NCI-H460 (cell line): ENCODE data around the gene CEBPE. TPM values are rescaled to one million over a fixed set of nuclear protein-coding genes. Genes with fewer than 3 reads are reported as not detected.

Experiments used
- DNase-seq: peaks from one replicate; pipeline ENCODE4 v3.0.0-alpha.2; 2016; ENCODE audit warnings: low read depth; ENCODE audit errors: extremely low read depth
- total RNA-seq: library from RNA; depleted of rRNA; stranded (reverse); fragments of >200 nt; shearing (Covaris generic); gene quantifications from 2 replicates; pipeline ENCODE4 v1.2.3, GENCODE V29; 2014

Gene CEBPE
- total RNA-seq, 1 experiment from 2014 or later = not detected

DNA sequence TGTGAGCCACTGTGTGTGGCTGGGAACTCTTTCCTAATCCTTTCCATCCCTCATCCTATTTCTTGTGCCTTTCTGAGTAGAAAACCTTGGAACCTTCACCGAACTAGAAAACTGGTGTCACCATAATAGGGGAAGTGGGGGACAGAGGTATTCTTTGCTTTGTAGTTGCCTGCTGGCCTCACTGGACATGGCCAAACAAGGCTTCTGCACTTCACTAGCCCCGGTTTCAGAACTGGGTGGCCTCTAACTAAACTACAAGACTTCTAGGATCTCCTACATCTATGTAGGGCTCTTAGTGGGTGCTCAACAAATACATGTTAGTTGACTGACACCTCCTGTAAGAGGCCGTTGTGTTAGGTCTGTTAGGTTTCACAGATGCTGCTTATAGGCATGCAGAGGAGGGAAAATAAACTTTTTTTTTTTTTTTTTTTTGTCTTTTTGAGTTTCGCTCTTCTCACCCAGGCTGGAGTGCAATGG, 13.7 kb downstream of the CEBPE start:
- no peak for DNase-seq

DNA sequence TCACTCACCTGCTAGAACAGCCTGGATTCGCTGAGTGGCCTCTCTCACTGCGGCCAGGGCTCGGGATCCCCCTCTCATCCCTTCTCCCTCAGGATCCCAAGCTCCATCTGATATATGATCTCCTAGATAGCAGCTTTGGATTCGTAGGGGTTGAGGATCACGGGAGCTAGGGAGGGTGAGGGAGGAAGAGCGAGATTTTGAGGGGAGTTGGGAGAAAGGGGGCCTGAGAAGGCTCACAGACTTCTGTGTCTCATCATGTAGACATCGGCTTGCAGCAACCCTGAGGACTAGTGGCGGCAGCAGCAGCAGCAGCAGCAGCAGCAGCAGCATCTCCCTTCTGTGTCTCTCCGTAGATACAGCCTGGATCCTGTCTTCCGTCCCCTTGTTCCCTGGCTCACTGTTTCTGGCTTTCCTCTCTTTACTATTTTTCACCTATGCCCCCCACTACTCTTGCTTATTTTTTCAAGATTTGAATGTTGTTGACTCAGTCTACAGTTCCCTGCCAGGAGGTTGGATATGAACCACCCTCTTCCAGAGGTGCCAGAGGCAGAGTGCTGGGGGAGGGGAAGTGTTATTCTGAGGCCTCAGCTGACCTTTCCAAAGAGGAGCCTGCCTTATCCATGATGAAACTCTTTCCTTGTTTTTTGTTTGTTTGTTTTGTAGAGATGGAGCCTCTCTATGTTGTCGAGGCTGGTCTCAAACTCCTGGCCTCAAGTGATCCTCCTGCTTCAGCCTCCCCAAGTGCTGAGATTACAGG, 14.3 kb downstream of the CEBPE start, which contains the start of gene CIROP:
CIROP (minus strand) TSS at position 399 of the 757 bp plus-strand sequence; CDS start at position 330, 69 bp downstream.
- no peak for DNase-seq

DNA sequence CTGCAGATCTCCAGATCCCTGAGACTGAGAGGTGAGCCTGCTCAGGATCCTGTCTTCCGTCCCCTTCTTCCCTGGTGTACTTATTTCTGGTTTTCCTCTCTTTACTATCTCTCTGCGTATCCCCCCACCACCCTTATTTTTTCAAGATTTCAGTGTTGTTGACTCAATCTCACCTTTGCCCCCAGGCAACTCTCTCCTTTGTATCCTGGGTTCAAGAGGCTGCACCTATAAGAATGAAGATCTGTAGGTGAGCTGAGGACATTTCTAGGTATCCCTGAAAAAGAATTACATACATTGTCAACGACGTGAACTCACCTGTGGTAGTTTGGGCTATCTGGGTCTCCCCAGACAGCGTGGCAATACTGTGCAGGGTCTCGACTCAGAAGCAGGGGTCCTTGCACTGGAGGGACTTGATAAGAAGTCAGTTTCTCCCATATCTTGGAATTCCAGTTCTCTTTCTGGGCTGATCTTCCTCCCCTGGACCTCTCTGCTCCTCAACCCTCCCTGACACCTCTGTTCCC, 14.9 kb downstream of the CEBPE start:
- DNase-seq = no peak

DNA sequence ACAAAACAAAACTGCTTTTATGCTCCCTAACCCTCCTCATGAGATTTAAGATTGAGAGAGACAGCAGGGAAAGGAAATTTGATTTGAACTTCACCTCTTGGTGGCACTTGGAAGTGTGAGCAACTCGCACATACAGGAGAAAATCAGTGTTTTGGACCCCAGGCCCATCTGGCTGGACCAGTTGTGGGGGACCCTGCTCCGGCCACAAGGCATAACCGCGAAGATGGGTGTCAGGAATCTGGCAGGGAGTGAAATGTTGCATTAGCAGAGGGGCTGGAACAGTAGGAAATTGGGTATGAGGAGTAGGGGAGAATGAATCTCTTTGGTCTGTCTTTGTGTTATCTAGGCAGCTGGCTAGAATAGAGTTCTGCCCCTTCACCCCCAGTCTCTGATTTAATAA, 15.5 kb downstream of the CEBPE start:
- no peak for DNase-seq

DNA sequence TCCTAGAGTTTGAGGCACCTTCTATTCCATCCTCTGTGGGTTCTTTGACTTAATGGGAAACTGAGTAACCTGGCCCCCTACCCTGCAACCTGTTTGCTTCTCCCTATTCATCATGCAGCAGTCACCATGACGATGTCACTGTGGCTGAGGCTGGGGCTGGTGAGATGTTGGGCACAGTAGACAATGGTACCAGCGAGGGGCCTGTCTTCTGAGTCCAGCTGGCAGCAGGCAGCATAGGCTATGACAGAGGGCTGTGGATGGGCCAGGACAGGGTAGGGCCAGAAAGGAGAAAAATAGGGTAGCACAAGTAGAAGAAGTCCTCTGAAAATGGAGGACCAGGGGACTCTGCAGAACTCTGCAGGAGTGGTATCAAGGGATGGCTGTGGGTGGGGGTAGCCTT, 16.3 kb downstream of the CEBPE start:
- DNase-seq = no peak

DNA sequence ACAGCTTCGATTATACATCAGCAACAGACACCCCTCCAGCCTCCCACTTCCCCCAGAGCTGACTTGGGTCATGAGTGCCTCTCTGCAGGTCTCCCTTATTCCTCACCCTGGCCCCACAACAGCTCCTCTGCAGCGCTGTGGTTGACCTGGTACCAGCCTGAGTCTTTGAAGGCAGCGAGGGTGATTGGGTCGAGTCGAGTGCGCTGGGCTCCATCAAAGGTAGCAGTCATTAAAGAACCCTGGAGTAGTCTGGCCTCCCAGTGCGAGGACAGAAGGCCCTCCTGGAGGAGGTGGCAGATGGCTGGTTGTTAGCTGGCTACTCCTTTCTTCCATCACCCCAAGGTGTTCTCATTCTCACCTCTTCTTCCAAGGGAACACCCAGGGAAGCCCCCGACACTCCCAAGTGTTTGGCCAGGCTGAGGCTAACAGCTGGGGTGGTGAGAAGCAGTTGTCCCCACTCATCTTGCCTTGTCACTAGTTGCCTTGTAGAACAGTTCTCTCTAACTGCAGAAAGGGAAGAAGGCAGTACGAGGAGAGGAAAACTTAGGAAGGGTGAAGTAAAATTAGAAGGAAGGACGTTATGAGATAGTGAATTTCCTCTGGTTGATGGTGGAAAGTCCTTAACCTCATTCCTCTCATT, 16.9 kb downstream of the CEBPE start:
- DNase-seq = no peak

DNA sequence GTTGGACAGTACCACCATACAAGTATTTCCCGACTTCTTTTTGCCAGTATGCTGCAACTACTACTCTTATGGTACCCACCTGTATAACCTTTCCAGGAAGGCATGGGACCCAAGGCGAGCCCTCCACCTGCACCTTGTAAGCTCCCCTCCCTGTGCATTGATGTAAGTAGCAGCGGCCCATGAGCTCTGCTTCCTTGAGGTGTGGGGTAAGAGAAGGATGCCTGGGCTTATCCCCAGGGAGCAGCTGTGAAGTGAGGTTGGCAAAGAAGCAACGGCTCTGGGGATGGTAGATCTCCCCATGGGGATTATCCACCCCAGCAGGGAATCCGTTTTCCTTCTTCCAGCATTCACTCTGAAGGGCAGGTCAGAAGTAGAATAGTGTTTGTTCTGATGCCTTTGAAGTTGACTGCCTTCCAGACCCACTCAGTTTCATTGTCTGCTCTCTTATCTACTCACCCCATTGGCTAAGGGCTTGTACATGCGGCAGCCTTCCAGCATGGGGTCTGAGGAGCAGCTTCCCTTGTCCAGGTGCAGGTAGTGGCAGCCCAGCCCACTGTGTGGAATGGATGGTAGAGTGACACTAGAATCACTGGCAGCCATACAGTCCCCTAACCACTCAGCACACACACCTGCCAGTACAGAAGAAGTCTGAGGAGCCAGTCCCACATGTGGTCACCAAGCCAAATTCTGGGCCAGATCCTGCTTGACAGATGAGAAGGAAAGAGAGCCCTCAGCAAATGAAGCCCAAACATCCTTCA, 17.7 kb downstream of the CEBPE start:
- DNase-seq = no peak

DNA sequence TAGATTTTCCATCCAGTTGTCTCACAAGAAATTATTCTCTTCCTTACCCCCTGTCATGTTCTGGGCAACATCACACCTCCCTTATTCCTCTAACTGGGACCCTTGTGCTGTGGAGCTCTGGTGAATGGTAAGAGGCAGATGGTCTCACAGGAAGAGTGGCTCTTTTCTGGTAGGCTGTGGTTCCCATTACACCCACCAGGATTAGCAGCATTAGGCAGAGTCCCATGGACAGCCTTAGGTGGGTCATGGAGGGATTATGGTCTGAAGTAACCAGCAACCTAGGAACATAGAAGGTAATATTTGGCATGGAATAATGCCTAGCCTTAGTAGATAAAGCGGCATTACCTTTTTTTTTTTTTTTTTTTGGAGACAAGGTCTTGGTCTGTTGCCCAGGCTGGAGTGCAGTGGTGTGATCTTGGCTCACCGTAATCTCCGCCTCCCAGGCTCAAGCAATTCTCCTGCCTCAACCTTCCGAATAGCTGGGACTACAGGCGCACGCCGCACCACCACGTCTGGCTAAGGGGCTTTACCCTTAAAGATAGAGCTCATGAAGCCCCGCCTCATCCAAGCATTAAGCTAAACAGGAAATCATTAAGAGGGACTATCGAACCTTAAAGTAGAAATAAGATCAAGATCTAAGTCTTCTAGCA, 19.7 kb downstream of the CEBPE start:
- DNase-seq = no peak

DNA sequence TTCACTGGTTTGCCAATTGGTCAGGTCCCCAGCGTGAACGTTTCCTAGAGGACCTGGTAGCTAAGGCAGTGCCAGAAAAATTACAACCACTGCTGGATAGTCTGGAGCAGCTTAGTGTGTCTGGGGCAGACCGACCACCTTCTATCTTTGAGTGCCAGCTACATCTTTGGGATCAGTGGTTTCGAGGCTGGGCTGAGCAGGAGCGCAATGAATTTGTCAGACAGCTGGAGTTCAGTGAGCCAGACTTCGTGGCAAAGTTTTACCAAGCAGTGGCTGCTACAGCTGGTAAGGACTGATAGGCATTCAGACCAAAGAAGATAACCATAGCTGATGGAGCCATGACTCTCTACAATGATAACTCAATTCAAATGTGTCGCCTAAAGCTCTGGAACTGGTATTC, 21.3 kb downstream of the CEBPE start:
- DNase-seq = no peak

DNA sequence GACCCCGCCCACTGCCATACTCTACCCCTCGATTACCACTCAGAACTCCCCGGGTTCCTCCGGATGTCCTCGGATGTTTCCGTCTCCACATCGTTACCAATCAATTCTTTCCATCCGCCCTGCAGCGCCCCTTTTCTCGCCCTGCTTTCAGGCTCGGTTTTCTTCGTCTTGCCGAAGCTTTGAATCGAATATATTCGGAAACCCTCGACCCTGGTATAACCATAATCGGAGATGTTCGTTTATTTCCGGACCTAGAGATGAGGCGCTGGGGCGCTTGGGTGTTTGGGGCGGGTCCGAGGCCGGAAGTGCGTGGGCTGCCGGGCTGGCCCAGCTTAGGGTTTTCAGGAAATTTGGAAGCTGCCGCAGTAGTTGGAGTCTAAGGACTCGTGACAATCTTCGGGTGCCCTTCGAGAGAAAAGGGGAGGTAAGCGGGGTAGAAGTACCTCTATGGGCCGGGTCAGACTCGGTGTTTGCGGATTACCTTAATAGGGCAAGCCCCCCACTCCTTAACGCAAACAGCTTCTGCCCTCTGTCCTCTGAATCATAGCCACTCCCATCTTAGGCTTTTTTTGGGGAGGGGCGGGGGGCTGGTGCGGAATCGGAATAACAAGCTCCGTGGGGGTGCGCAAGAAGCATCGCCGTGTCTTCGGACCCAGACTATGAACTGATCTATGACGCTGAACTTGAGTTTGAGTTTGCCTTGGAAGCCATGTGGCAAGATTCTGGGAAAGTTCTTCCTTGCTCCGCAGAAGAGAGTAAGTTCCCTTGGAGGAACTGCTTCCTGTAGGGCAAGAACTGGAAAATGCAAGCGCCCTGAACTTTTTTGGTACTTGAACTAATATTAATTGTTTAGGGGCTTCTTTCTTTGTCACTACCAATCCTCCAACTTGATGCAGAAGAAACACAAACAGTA, 23.6 kb downstream of the CEBPE start, which contains the start of gene C14orf119:
C14orf119 (plus strand) TSS at position 310 of the 913 bp plus-strand sequence. CDS start 2,154 bp downstream, outside the sequence.
- peak; percentile 100 for DNase-seq

DNA sequence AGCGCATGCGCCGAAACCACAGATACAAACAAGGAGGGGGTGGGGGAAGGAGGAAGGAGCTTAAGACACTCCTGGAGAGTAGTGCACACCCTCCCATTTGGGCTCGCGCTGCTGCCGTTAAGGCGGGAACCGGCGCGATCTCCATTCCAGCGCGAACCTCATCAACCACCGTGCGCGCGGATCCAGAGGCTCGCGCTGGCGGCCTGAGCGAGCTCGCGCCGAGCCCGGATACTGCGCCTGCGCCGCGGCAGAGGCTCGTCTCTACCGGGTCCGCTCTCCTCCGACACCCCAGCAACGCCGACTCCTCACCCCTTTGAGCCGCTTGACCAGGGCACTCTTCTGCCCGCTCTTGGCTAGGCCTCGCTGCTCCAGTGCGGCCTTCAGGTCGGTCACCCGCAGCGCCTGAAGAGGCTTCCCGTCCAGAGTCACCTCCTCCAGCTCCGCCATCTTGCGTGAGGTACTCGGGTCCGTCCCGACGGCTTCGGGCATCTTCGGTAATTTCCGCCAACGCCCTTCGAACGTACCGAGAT, 24.3 kb downstream of the CEBPE start, which contains the start of gene ACIN1:
ACIN1 (minus strand) TSS at position 471 of the 530 bp plus-strand sequence; CDS start at position 447, 24 bp downstream.
- DNase-seq = peak; percentile 70

DNA sequence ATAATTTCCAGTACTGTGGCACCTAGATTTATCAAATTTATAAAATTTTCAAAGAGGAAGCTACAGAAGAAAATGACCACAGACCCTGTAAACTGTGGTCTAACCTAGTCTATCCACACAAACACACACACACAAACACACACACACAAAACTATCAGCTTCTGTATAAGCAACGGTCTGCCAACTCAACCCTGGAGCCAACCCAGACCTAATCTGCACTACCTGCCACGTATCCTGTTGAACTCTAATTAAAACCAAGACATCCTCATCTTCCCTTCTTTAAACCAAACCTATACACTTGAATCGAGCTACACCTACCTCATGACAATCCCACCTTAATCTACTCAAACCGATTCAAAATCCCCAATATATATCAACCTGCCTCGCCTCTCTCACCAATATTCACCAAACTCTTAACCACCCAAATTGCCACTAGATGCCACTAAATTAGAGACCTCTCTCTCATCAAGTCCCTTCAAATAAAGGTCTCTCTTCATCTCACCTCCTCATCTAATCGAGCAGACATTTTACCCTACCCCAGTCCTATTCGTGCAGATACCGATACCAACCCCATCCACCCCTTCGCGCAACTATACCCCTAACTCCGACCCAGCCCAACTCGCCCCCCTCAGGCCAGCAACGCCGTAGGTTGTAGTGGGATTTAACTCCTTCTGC, 24.9 kb downstream of the CEBPE start:
- DNase-seq = no peak

DNA sequence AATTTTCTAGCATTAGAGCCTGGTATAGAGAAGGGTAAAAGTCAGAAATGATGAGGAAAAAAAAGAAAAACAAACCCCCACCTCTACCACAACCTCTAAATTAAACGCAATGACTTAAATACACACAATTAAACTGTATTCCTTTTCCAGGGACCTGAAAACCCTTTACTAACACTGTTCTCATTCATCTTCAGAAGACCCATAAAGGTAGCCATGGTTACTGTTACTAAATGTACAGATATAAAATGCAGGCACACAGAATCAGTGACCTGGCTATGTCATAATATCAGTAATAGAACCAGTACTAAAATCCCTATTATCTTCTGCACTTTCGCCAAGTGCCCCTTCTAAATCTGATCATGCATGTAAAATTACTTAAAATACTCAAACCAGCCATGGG, 25.5 kb downstream of the CEBPE start:
- DNase-seq = no peak

DNA sequence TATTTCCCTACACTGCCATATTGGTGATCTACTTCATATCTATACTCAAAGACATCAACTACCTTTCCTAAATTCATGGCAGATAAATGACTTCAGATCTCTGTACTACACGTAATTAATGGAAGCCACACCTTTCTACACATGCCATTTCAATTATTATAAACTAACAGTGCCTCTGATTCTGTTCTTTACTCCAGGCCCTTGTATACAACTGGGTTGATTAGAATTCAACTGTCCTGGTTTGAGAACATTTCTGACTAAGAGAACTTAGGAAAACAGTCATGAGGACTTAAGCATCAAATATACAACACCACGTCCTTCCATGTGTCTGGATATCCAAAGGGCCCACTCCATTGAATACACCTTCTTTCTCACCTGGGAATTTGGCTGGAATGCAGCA, 26.0 kb downstream of the CEBPE start:
- no peak for DNase-seq

DNA sequence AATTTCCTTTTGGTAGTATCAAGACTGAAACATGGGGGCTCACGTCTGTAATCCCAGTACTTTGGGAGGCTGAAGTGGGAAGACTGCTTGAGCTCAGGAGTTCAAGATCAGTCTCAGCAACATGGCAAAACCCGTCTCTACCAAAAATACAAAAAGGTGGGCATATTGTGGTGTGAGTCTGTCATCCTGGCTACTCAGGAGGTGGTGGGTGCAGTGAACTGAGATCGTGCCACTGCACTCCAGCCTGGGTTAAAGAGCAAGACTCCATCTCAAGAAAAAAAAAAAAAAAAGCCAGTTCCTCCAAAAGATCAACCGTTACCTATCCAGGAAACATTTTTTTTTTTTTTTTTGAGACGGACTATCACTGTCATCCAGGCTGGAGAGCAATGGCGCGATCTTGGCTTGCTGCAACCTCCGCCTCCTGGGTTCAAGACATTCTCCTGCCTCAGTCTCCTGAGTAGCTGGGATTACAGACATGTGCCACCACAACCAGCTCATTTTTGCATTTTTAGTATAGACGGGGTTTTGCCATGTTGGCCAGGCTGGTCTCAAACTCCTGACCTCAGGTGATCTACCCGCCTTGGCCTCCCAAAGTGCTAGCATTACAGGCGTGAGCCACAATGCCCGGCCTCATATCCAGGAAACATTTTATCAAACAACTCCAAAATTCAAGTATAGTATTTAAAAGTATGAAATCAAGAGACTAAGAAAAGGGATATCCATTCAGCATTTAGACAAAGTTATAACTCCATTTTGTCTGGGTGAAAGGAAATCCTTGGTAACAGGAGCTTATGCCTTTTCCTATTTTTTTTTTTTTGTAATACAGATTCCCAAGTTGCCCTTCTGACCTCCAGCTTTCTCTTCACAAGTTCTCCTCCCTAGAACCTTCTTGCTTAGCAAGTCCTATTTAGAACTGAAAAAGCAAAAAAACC, 27.5 kb downstream of the CEBPE start:
- DNase-seq = no peak

DNA sequence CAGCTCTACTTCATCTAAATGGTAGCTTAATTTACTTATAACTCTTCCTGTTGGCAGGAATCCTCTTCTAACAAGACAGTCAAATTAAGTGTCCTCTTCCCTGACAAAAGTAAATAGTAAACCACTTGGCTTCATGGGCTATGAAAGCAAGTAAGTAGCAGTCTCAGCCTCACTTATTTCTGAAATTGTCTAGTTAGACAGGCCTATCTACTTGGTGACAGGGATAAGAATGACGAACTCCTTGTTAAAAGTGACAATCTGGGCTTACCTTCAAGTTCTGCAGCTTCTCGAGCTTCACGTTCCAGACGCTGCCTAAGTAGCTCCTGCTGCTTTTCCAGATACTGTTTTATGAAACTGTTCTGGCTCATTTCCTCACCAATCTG, 28.8 kb downstream of the CEBPE start:
- DNase-seq = no peak

DNA sequence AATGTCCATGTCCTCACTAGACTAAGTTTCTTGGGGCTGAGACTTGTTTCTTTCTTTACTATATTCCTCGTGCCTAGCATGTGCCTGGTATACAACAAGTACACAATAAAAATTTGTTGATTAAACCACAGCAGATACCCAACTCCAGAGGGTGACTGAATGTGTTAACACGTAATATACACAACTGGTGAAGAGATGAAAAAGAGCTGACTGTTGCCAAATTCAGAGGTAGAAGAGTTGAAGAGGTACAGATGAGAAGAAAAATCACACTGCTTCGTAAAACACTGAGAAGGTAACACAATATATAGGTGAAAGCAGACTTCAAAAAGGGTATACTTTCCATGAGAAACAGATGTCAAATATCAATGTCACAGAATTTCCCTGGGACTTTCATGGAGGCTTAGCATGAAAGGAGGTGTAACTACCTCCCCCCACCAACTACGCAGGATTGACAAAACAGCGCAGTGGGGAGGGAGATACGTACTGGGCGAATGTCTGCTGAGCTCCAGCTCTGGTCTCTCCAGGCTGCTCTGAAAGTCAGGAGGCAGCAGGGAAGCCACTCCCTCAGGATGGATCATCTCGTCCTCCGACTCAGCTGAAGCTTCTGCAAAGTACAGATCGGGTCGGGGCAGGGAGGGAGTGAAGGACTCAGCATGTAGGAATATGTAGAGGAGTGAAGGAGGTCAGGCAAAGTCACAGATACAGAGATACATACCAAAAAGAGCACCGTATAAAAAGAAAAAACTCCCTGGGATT, 29.4 kb downstream of the CEBPE start:
- no peak for DNase-seq
